GM12872 (cell line): ENCODE results near the gene BSDC1.

Source experiments
- TF ChIP-seq, protein P1 (sequence below): IDR thresholded peaks from 3 replicates; pipeline ENCODE4 v1.5.1; 2011; ENCODE audit warnings: low read depth, mild to moderate bottlenecking, low read length, moderate library complexity; ENCODE audit not compliant: insufficient read depth

BSDC1 gene

DNA sequence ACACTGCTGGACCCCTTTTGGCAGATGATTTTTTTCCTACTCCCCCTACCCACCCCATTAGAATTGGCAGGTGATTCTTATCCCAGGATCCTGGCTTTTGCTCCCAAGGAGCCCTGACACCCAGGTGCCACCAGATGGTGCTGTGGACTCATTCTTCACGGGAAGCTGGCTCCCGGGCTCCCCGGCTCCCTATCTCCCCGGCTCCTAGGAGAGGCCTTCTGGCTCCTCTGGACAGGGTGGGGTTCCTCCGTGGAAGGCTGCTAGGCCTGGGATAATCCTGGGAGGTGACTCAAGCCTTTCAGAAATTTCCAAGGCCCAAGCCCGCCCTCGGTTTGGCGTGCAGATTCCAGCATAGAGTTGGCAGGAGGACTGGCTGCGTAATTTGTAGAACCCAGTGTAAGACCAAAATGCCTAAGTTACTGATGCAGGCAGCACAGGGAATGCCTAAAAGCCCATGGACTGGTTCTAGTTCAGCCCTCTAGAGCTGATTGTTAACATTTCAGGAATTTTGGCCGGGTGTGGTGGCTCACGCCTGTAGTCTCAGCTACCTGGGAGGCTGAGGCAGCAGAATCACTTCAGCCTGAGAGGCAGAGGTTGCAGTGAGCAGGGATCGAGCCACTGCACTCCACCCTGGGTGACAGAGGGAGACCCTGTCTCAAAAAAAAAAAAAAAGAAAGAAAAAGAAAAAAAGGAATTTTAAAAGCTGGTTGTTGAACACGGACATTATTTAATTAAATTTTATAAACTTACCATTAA, 6.8 kb upstream of the BSDC1 start:
- TF ChIP-seq, protein P1, sequence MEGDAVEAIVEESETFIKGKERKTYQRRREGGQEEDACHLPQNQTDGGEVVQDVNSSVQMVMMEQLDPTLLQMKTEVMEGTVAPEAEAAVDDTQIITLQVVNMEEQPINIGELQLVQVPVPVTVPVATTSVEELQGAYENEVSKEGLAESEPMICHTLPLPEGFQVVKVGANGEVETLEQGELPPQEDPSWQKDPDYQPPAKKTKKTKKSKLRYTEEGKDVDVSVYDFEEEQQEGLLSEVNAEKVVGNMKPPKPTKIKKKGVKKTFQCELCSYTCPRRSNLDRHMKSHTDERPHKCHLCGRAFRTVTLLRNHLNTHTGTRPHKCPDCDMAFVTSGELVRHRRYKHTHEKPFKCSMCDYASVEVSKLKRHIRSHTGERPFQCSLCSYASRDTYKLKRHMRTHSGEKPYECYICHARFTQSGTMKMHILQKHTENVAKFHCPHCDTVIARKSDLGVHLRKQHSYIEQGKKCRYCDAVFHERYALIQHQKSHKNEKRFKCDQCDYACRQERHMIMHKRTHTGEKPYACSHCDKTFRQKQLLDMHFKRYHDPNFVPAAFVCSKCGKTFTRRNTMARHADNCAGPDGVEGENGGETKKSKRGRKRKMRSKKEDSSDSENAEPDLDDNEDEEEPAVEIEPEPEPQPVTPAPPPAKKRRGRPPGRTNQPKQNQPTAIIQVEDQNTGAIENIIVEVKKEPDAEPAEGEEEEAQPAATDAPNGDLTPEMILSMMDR: peak; percentile 87

DNA sequence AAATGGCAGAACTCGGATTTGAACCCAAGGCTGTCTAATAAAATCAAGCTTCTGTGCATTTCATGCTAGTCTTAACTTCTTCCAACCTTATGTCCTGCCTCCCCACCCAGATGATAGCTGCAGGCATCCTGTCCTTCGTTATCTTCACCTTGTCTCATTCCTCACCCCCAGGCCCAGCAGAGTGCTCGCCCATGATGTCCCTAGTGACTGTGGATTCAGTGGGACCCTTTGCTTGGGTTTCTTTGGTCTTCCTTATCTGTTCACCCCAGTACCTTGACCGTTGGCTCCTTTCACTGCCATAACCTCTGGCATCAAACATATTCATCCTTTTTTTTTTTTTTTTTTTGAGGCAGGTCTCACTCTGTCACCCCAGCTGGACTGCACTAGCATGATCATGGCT, 5.6 kb upstream of the BSDC1 start:
- TF ChIP-seq, protein P1: no peak

DNA sequence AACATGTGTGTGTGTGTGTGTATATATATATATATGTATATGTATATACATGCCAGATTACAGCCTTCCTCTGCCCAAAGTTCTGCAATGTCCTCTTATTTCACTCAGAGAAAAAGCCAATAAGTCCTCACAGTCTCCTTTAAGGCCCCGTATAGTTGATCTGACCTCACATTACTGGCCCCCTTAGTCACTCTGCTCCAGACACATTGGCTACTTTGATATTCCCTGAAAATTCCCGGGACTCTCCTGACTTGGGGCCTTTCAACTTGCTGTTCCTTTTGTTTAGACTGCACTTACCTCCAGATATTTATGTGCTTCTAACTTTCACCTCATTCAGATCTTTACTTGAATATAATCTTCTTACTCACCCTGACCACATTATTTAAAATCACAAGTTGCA, 4.2 kb upstream of the BSDC1 start:
- TF ChIP-seq, protein P1: no peak

DNA sequence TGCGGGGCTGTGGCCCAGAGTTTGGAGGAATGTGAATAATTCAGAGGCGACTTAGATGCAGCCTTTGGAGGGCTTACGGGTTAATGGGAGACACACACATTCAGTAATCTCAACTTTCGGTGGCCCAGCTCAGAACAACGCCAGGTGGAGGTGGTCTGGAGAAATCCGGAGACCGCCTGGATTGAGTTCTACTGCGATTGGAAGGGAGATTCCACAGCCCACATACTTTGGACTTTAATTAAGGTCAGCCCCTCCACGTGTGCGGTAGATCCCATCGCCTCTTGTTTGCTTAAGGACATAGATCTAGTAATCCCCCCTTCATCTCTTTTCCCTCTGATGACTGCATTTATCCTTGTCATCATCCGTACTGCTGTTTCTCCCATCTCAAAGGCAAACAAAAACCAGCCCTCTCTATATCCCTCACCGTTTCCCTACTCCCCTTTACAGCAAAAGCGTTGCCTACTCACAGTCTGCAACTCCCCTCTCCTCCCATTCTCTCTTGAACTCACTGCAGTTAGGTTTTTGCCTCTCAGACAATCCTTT, 720 bp upstream of the BSDC1 start:
- TF ChIP-seq, protein P1: no peak

DNA sequence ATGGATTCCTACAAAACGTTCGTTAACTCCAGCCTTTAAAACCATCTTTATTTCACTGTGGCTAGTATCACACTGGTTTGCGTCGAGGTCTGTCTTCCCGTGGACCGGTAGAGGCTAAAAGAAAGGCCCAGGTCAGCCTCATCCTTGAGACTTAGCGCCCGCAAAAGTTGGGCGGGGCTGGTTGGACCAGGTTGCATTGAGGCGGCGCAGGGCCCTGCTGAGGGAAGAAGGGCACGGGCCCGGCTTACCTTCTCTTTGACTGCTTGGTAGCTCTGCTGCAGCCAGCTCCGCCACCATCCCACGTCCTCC, 455 bp downstream of the BSDC1 start:
- TF ChIP-seq, protein P1: no peak

DNA sequence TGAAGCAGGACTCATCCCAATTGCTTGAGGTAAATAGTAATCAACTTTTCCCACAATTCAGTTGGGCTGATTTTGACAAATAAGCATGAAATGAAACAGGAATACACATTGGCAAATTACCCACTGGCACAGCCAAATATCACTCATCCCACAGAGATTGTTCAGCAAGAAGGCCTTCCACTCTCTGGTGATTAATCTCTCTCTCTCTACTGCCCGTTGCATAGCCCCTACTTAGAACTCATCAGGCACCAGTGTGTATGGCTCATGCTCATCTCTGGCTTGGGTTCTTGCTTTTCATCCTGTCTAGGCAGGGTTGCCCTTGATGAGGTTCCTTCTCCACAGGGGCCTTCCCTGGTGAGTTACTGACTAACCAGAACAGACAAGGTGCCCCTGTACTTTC, 1.1 kb downstream of the BSDC1 start:
- TF ChIP-seq, protein P1: no peak

DNA sequence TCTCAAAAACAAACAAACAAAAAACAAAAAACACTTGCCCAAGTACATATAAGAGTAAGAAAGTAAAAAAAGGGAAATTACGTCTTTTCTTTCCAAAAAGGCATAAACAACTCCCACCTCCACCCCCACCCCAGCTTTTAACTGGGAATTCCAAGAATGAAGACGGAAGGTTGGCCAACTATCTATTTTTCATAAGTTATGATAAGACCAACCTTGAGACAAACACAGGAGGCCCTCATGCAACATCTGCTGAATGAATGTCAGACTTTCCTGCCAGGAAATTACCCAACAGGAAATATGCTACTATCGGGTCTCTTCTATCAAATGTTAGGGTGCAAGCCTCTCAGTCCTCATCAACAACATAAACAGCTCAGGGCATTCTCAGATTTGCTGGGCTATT, 1.9 kb downstream of the BSDC1 start:
- TF ChIP-seq, protein P1: no peak
